Lung microvascular endothelial cell (primary cell): ENCODE measurements around the gene ESX1. TPM values are rescaled to one million over a fixed set of nuclear protein-coding genes. Genes with fewer than 3 reads are reported as not detected.
"Not testable (repeated sequence)": the region's sequence is repeated elsewhere in the genome, so short reads cannot be mapped to it uniquely, and the experiment has no call there.

ENCODE experiments used
- DNase-seq, 2 donors: peaks; one replicate each; pipeline versions ENCODE4 v3.0.0 to v3.0.0-alpha.2; 2010; ENCODE audit warnings: low read depth in 2 of 2
- total RNA-seq: library from RNA; depleted of rRNA; stranded (reverse); fragments of >200 nt; gene quantifications from 2 replicates; pipeline ENCODE4 v1.2.1, GENCODE V29; 2014

Gene ESX1
- 2.6 TPM in 1 of 2 replicates, not detected in the other for total RNA-seq

GRCh38 chrX:104254442-104255115 lies at the start of gene ESX1:
TSS of gene ESX1 (minus strand) at chrX:104254933. CDS start at chrX:104254849, 84 bp downstream.
- peak; percentile 30 to 52 for DNase-seq

DNA sequence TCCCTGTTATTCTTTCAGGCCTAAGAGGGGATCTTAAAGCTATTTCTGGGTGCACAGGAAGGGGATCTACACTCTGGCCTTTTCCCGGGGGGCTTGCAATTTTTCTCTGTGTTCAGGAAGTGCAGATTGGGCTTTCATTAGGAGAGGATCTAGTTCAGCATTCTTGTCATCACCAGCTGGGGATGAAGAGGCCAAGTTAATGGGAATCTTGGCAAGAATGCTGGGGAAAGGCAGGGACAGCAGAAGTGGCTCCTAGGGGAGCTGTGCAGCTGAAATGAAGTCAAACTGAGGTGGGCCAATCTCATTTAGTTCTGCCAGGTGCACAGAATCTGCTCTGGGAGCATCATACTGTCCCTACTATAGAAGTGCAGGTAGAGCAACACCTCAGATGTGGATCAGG lies 40.9 kb upstream of the ESX1 start:
- DNase-seq: no peak

- no peak for DNase-seq
These were observed 34.2 kb upstream of the ESX1 start for GRCh38 chrX:104288961-104289360.

- DNase-seq: no peak
These were observed 33.5 kb upstream of the ESX1 start for GRCh38 chrX:104288269-104288668.

GRCh38 chrX:104285201-104285600 lies 30.5 kb upstream of the ESX1 start:
- DNase-seq: no peak

- DNase-seq: no peak
These were observed 29.8 kb upstream of the ESX1 start for GRCh38 chrX:104284507-104284906.

GRCh38 chrX:104282166-104282725 lies 27.5 kb upstream of the ESX1 start:
- DNase-seq: peak in 1 of 2 donors; percentile 7

DNA sequence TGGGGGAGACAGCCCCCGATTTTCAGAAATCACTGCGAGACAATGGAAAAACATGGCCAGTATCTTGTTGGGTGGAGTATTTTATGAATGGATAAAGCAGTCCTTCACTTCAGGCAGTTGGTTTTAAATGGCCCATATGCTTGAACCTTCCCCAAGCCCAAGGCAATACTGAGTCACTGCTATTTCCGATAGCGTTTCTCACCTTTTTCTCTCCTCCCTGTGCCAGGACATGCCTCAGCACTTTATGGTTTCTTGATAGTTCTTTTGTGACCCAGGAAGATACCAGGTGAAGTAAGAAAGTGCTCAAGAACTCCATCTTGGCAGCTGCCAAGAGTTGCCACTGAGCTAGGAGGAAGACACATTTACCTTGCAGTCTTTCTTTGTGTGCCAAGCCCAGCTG lies 26.8 kb upstream of the ESX1 start:
- DNase-seq: no peak

- no peak for DNase-seq
These were observed 25.9 kb upstream of the ESX1 start for GRCh38 chrX:104280609-104281008.

GRCh38 chrX:104270916-104271512 lies 16.3 kb upstream of the ESX1 start:
- DNase-seq: peak; percentile 42 to 50

GRCh38 chrX:104270212-104270611 lies 15.5 kb upstream of the ESX1 start:
- no peak for DNase-seq

DNA sequence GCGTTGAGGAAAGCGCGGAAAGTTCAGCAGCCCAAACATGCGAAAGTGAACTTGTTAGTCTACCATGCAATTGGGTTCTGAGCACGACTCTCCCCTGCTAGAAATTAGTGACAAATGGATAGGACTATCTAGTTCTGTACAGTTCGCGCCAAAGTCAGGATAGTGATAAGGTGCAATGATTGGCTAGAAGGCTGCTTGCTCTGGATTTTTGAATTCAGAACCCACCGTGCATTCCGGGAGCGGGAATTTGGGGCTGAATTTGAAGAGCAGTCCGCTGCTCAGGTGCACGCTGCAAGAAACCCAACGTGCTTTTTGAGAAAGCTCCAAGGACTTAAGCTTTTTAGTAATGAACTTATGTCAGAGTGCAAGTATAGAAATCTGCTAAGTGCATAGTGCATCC lies 732 bp upstream of the ESX1 start:
- peak in 1 of 2 donors; percentile 8 for DNase-seq

DNA sequence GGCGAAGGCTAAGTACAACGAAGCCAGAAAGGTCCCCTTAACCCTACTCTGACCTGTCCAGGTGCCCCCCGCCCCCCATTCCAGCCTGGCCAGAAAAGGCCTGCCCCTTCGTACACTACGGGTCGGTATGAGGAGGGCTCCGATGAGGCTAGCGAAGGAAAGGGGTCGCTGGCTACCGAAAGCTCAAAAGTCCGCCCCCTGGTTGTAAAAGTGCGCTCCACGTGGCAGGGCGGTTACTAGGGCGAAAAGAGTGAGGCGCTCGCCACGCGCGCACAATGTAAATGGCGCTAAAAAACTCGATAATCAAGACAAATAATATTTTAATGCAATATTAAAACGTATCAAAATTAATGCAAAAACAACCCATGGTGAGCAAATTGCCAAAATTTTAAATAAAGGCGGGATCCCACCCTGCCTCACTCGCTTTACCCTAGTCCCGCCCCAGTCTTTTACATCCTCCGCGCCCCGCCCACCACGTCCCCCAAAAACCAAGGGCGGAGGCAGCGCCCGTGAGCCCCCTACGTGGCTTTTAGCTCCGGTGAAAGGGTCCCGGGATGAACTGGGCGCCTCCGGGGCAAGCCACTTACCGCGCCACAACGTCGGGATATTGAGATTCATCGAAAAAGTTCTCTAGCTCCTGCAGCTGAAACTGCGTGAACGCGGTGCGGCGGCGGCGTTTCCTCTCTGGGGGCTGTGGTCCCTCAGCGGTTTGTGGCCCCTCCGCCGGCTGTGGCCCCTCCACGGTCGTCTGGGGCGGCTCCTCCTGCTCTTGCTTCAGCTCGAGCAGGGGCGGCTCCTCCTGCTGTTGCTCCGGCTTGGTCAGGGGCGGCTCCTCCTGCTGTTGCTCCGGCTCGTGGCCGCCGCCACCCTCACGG lies 929 bp downstream of the ESX1 start:
- peak; percentile 11 to 40 for DNase-seq

GRCh38 chrX:104250470-104250869 lies 4.3 kb downstream of the ESX1 start:
- DNase-seq: no peak

DNA sequence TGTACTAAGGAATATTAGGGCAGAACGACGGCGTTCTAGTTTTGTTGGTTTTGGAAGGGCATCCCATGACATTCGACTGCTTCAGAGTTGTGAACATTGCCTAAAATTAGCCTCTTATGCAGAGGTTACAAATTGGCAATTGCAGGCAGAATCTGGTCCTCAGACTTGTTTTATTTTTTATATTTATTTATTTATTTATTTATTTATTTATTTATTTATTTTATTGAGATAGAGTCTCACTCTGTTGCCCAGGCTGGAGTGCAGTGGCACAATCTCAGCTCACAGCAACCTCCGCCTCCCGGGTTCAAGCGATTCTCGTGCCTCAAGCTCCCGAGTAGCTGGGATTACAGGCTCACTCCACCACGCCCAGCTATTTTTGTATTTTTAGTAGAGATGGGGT lies 24.7 kb downstream of the ESX1 start:
- DNase-seq: not testable (repeated sequence)

DNA sequence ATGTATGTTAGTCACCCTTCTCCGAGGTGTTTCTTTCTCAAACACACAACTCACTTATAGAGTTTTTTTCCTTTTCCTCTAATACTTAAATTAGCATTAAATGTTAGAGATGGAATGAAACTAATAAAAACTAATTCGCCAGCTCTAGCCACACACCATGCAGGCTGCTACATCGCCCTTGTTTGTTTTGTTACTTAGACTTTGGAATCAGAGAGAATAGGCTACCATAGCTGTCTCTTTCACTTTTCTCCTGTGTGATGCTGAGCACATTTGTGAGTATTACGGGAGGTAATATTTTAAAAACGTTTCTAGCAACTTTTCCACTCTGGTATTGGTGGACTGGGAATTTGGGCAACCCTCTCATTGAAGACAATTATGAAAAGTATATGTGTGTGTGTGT lies 43.5 kb downstream of the ESX1 start:
- DNase-seq: no peak

GRCh38 chrX:104205548-104205947 lies 49.2 kb downstream of the ESX1 start:
- no peak for DNase-seq

Other genes starting within 250 kb of the ESX1 start
- not detected in 2 replicates for gene H2BW1, start 241.2 kb downstream of the ESX1 start, total RNA-seq
- not detected in 2 replicates for gene H2BW2, start 215.0 kb downstream of the ESX1 start, total RNA-seq
- gene TMSB15C, start 178.7 kb downstream of the ESX1 start, total RNA-seq: 6.1 and 8.3 TPM in 2 replicates
- 0.87 and 1.4 TPM in 2 replicates for gene ZCCHC18, start 142.4 kb downstream of the ESX1 start, total RNA-seq
- gene SLC25A53, start 97.9 kb downstream of the ESX1 start, total RNA-seq: 7.0 and 11.9 TPM in 2 replicates
- 19.6 and 22.4 TPM in 2 replicates for gene FAM199X, start 88.5 kb downstream of the ESX1 start, total RNA-seq